Measurements from ENCODE around the gene PM20D1.

Gene PM20D1

GRCh38 chr1:205812271-205812877 is 37.6 kb downstream of the PM20D1 start:
- in situ Hi-C loops (cut with MboI; ENCODE audit: low sequenced_read_pairs, unreplicated experiment), result no loop called here
- DNase-seq (ENCODE audit: low spot score), result peak; percentile 54
- TF ChIP-seq CTCF (IDR thresholded peaks at IDR 0.05; ENCODE audit: borderline replicate concordance, control extremely low read depth, extremely low read depth, insufficient read depth, missing control alignments), result no peak

- no peak for DNase-seq (ENCODE audit: low spot score)
- in situ Hi-C loops (cut with MboI; ENCODE audit: low sequenced_read_pairs, unreplicated experiment), result no loop called here
- TF ChIP-seq CTCF (IDR thresholded peaks at IDR 0.05; ENCODE audit: borderline replicate concordance, control extremely low read depth, extremely low read depth, insufficient read depth, missing control alignments), result no peak
Observed at GRCh38 chr1:205811660-205812059, 38.3 kb downstream of the PM20D1 start.

- DNase-seq (ENCODE audit: low spot score), result no peak
- TF ChIP-seq CTCF (IDR thresholded peaks at IDR 0.05; ENCODE audit: borderline replicate concordance, control extremely low read depth, extremely low read depth, insufficient read depth, missing control alignments), result no peak
- in situ Hi-C loops (cut with MboI; ENCODE audit: low sequenced_read_pairs, unreplicated experiment), result no loop called here
Observed at GRCh38 chr1:205810448-205811157, 39.3 kb downstream of the PM20D1 start.

GRCh38 chr1:205809942-205810345 is 40.0 kb downstream of the PM20D1 start:
- in situ Hi-C loops (cut with MboI; ENCODE audit: low sequenced_read_pairs, unreplicated experiment), result no loop called here
- DNase-seq (ENCODE audit: low spot score), result no peak
- TF ChIP-seq CTCF (IDR thresholded peaks at IDR 0.05; ENCODE audit: borderline replicate concordance, control extremely low read depth, extremely low read depth, insufficient read depth, missing control alignments), result no peak

GRCh38 chr1:205809469-205809868 is 40.5 kb downstream of the PM20D1 start:
- no peak for TF ChIP-seq CTCF (IDR thresholded peaks at IDR 0.05; ENCODE audit: borderline replicate concordance, control extremely low read depth, extremely low read depth, insufficient read depth, missing control alignments)
- no peak for DNase-seq (ENCODE audit: low spot score)
- in situ Hi-C loops (cut with MboI; ENCODE audit: low sequenced_read_pairs, unreplicated experiment), result no loop called here

- DNase-seq (ENCODE audit: low spot score), result no peak
- in situ Hi-C loops (cut with MboI; ENCODE audit: low sequenced_read_pairs, unreplicated experiment), result no loop called here
- no peak for TF ChIP-seq CTCF (IDR thresholded peaks at IDR 0.05; ENCODE audit: borderline replicate concordance, control extremely low read depth, extremely low read depth, insufficient read depth, missing control alignments)
Observed at GRCh38 chr1:205805082-205805711, 44.7 kb downstream of the PM20D1 start.
